ENCODE data around the gene DPH1.

The DPH1 gene

DNA sequence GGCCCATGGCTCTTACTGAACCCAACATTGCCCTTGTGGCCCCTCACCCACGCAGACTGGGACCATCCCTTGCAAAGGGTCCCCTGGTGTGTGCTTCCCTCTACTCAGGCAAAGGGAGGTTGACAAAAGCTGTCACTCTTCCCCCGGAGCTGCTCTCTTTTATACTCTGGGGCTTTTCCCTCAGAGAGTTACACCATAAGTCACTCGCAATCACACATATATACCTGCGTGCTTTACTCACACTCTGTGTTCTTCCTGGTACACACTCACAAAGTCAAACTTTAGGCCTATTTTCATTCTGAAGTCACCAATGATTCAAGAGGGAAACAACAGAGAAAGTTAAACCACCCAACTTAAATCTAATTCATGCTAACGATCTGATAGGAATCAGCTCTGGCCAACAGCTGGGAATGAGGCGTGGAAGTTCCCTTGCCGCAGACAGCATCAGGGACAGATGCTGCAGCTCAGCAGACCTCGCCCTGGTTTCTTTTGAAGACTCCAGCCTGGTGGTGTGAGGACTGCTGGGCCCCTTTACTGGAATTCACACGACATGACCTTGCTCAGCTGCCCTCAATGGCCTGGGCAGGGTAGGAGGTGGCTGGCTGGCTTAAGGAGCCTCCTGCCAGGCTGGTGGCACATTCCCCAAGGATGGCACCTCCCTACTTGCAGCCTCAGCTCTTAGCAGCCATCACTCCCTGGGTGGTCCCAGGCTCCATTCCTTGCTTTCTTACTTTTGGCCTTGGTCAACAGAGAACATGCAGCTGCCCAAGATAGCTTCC is 52.2 kb downstream of the DPH1 start:
- DNase-seq (ENCODE audit: low read depth) = no peak

DNA sequence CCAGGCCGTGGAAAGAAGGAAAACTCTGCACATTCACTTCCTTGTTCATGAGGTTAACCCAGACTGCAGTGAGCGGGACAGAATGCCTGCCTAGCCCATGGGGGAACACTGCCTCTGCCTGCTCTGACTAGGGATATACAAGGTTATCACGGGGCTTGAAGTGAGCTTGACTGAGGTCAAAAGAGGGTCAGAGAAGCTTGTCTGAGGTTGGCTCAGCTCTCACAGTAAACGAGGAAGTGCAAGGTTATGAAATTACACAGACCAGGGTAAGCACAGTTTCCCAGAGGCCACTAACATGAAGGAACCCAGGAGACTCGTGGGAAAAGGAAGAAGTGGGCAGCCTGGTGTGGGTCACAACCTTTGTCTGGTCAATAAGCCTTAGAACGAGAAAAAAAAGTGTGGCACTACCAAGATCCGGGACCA is 53.7 kb downstream of the DPH1 start:
- DNase-seq (ENCODE audit: low read depth) = peak; percentile 75

DNA sequence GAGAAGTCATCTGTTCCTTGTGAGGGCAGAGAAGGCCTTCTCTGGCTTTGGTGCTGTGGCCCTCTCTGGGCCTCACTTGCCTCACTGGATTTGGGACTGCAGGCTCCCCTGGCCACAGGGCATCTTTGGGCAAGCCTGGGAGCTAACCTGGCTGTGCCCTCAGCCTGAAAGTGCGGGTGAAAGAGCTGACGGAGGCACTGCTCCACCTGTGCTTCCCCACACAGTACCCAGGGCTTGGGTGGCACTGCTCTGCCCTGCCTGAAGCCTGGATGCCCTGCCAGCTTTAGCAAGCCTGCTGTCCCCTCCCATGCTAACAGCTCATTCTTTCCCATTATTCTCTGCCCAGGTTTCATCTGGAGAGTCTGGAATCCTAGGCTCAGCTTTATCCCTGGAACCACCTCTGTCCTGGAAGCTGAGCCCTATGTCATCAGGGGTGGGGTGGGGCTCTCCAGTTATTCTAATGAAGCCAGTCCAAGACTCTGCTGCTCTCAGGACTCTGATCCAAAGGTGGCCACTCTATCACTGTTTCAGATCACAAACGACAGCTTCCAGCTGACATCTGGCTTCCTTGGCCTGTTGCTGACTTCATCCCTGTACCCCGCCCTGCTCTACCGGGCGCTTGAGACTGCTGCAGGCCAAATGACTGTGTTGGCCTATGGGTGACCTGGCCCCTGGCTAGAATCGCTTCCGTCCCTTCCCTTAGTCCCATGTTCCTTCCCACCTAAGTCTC is 54.2 kb downstream of the DPH1 start:
- peak; percentile 74 for DNase-seq (ENCODE audit: low read depth)

DNA sequence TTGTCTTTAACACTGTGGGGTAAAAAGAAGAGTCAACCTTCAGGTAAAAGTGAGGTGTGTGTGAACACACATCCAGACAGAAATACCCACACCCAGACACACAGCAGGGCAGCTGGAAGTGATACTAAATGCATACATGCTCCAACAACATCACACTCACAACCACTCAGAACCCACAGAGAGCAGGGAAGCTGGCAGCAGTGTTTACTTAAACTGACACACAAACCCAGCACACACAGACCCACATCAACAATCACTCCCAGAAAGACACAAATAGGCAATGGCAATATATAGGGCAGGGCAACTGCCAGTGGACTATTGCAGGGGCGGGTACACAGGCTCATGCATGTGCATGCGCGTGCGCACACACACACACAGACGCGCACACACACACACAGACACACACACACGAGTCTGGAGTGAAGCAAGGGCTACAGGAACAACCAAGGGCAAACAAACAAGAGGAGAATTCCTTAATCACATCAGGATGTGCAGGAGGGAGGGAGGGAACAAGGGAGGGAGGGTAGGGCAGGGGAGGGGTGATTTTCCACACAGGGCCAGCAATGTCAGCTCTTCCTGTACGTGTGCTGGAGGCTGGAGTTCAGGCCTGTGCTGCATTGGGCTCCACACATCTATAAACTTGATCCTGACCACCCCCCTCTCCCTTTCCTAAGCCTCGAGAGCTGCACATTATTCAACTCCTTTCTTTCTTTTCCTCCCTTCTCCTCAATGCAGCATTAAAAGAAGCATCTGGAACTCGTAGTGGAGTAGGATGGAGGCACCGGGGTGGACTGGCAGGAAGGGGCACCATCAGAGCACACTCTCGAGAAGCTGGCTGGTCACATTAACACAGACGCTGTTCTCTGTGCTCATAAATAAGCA is 55.1 kb downstream of the DPH1 start:
- DNase-seq (ENCODE audit: low read depth) = peak; percentile 86

DNA sequence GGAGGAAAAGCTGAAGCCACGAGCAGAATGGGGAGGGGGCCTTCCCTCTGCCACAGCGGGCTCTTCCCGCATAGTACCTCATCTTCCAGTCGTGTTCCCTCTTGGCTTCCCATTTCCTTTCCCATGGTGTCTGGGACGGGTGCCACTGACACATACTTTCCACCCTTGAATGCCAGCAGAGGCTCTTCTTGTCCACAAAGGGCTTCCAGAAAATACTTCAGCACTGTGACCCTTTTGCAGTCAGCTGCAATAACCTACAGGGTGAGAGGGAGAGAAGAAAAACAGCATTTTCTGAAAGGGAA is 55.6 kb downstream of the DPH1 start:
- DNase-seq (ENCODE audit: low read depth) = peak; percentile 53

DNA sequence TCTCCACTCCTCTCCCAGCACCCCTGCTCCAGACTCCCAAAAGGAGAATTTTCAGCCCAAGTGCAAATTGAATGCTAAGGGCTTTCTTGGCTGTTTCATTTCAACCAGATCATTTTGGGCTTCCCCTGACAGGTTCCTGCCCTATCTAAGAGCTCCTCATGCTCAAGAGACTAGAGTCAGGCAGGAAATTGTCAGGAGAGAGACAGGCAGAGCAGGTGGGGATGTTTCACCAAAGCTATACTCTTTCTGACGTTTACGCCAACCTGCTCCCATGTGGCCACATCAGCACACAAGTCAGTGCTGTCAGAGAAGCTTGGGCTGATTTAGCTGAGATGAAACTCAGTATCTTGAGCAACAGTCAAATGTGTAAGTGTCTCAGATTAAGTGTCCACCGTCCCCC is 56.4 kb downstream of the DPH1 start:
- DNase-seq (ENCODE audit: low read depth) = no peak

DNA sequence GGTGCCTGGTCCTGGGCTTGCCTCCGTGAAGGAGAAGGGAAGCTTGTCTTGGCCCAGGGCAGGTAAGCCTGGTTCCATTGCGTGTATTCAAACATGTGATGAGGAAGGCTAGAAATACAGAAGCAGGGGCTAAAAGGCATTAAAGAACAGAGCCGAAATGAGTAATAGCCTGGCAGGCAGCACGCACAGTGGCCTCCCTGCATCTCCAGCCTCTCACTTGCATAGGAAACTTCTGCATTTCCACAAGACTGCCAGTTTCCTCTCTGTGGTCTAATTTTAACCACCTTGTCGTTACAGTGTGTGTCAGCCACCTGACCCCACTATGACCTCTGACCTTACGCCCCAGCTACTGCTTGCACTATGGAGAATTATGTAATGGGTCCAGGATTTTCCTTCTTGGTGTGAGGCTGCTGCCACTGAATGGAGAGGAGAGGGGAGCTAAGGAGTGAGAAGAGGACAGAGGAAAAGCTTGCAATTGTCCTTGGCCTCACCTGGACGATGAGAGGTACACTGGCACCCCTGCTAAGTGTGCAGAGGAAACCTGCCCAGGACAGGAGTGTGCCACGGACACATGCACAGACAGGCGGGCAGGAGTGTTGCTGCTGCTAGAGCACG is 57.8 kb downstream of the DPH1 start:
- DNase-seq (ENCODE audit: low read depth) = no peak

DNA sequence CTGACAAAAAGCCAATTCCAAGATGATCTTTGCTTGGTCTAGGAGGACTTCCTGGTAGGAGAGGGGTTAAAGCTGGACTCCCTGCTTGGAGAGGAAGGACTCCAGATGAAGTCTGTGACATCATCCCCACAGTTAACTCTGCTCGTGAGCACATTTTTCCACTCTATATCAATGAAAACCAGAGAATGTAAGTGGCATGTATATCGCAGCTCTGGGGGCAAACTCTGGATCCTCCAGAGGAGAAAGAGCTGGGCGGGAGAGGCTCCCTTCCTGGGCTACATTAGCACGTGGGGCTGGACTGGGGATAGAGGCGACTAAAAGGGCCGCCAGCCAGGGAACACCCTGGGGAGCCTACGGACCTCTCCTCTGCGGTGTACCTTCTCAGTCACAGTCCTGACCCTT is 59.1 kb downstream of the DPH1 start:
- peak; percentile 72 for DNase-seq (ENCODE audit: low read depth)

DNA sequence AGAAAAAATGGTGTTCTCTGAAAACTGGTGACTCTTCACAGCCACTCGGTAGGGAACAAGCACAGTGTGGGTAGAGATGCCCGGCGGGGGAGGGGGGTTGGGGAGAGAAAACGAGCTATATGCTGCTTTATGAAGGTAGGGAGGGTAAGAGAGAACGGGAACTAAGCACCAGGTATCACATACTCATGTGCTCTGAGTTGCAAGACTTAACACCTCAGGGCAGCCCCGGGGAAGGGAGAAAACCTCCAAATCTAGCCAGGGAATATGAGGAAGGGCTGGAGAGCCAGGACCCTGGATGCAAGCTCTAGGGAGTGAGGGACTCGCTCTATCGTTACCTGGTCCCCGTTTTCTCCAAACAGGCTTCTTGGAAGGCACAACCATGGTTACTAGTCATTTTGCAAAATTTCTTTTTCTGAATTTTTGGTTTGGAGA is 60.3 kb downstream of the DPH1 start:
- no peak for DNase-seq (ENCODE audit: low read depth)

DNA sequence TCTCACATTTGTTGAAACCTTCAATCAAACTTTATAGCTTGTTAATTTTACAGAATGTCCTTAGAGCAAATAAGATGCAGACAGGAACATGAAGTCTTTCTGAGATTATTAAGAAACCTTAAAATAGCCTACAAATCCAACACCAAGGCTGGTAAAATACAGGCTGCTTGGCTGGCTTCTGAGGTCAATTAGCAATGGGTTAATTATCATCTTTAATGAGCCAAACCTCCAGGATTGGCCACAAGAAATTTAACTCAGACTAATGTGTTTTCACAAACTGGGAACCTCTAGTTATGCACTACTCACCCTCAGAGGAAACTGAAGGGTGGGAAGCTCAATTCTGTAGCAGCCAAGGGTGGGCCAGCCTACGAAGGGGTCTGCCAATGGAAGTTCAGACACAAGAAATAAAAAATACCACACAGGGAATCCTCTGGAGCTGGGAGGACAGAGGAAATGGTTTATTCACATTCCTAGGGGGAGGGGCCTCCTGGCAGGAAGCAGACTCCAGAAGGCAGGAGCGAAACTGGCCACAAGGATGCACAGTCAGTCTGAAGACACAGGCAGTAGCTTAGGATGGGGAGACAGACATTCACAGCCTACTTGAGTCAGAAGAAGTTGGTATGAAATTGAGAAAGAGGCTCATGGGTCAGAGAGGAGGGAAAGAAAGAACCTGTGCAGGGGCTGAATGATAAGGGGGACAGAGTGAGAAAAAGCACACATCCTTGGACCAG is 61.0 kb downstream of the DPH1 start:
- peak; percentile 96 for DNase-seq (ENCODE audit: low read depth)

DNA sequence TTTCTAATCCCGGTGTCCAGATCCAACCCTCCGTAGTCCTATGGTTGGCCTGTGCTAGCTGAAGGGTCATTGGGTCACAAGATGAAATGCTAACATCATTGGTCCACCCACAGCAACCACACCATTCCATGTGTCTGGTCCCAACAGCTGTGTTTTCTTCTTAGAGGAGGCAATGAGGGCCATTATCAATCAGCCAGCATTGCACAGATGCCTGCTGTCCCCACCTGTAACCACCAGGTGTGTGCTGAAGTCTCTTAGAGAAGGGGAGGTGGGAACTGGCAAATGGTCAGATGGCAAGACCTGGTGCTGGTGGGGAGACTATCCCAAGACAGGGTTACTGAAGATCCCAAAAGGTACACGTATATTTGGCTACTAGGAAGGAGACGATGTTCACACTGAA is 62.3 kb downstream of the DPH1 start:
- no peak for DNase-seq (ENCODE audit: low read depth)

DNA sequence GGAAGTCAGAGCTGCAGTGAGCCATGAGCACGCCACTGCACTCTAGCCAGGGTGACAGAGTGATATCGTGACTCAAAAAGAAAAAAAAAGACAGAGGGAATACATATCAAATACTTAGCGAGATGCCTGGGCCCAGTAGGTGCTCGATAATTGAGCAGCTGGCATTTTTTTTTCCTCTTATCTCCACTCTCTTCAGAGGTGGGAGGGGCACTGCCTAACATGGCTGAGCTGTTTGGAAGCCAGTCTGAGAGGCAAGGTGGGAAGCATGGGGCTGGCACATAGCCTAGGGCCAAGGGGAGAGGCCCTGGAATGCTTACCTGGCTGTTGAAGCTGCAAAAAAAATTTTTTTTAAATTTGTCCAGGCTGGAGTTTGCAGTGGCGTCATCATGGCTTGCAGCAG is 63.4 kb downstream of the DPH1 start:
- DNase-seq (ENCODE audit: low read depth) = no peak

Data from iris pigment epithelial cell (primary cell).